Urothelium cell line (cell line): ENCODE results near the gene OR51B5.
"Not testable (repeated sequence)": the region's sequence is repeated elsewhere in the genome, so short reads cannot be mapped to it uniquely, and the experiment has no call there.

ENCODE experiments used
- DNase-seq: peaks from one replicate; pipeline ENCODE4 v3.0.0; 2011; ENCODE audit warnings: low spot score, mixed read lengths
- FAIRE-seq: peaks from 2 replicates; lab custom pipeline; 2011; peaks lifted over from hg19 to GRCh38; lab: Jason Lieb, UNC

OR51B5 gene

DNA sequence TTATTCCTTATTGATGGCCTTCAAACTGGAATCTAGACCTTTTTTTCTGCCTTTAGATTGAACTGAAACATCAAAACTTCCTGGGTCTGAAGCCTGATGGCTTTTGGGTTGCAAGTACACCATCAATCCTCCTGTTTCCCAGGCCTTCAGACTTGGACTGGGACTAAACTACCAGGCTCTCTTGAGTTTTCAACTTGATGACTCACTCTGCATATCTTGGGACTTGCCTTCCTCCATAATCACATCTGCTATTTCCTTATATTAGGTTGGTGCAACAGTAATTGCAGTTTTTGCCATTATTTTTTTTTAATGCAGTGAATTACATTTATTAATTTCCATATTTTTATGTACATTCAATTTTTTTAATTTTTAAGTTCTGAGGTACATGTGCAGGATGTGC is 7.0 kb downstream of the OR51B5 start:
- DNase-seq = no peak
- no peak for FAIRE-seq

DNA sequence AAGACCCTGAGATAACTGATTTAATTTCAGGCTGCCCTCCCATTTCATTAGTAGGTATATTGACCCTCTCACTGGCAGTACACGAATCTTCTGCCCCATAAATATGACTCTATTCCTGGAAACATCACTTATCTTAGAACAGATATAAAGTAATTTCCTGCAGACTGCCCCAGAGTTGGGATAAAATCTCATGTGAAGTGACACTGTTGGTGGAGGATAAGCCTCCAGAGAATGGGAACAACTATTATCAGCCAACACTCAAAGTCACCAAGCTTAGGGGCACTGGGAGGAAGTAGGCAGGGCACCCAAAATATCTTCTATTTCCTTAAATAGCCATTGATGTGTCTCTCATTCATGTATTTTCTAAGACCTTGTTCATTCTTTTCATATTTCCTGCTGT is 8.2 kb downstream of the OR51B5 start:
- no peak for FAIRE-seq
- no peak for DNase-seq

DNA sequence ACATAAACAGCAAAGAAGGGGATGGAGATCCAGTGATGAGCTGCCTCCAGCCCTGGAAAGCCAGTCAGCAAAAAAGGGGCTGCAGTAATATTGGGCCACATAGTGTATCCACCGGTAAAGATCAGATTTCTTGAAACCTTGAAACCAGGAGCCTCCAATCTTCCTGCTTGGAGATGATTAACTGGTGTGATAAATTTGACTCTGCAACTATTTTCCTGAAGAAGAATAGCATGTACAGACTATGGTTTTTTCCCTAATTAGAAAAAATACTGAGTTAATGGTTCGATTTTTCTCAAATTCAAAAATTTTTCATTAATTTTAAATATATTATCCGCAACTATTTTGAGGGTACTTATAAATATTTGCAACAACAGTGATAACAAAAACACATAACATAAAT is 19.1 kb downstream of the OR51B5 start, which contains the start of gene OR51B2:
TSS of gene OR51B2 (minus strand) at position 101 of the 400 bp plus-strand sequence. CDS start at position 101, 0 bp downstream.
- DNase-seq = no peak
- FAIRE-seq = no peak

DNA sequence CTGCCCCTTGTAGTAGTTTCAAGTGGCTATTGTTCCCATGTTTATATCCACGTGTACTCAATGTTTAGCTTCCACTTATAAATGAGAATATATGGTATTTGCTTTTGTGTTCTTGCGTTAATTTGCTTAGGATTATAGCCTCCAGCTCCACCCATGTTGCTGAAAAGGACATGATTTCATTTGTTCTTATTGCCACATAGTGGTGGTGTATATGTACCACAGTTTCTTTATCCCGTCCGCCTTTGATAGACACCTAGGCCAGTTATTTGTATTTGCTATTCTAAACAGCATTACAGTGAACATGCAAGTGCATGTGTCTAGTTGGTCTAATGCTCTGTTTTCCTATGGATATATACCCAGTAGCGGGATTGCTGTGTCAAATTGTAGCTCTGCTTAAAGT is 26.0 kb downstream of the OR51B5 start:
- FAIRE-seq (no peak), DNase-seq (no peak)

DNA sequence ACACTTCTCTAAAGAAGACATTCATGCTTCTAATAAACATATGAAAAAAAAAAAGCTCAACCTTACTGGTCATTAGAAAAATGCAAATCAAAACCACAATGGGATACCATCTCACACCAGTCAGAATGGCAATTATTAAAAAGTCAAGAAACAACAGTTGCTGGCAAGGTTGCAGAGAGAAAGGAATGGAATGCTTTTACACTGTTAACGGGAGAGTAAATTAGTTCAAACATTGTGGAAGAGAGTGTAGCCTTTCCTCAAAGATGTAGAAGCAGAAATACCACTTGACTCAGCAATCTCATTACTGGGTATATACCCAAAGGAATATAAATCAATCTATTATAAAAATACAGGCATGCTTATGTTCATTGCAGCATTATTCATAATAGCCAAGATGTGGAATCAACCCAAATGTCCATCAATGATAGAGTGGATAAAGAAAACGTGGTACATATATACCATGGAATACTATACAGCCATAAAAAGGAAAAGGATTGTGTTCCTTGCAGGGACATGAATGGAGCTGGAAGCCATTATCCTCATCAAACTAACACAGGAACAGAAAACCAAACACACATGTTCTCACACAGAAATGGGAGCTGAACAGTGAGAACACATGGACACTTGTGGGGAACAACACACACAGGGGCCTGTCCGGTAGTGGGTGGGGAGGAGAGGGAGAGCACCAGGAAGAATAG is 29.8 kb downstream of the OR51B5 start:
- not testable (repeated sequence) for DNase-seq, FAIRE-seq

DNA sequence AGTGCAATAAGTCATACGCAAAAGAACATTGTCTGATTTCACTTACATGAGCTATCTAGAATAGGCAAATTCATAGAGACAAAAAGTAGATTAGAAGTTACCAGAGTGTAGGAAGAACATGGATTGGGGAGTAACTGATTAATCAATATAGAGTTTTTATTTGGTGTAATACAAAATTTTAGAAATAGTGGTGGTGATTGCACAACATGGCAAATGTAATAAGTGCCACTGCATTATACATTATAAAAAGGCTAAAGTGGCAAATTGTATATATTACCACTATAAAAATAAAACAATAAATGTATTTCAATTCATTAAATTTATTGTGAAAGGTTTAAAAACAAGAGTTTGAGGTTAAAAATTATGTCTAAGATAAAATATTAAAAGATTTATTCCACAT is 32.9 kb downstream of the OR51B5 start:
- FAIRE-seq (no peak), DNase-seq (no peak)

DNA sequence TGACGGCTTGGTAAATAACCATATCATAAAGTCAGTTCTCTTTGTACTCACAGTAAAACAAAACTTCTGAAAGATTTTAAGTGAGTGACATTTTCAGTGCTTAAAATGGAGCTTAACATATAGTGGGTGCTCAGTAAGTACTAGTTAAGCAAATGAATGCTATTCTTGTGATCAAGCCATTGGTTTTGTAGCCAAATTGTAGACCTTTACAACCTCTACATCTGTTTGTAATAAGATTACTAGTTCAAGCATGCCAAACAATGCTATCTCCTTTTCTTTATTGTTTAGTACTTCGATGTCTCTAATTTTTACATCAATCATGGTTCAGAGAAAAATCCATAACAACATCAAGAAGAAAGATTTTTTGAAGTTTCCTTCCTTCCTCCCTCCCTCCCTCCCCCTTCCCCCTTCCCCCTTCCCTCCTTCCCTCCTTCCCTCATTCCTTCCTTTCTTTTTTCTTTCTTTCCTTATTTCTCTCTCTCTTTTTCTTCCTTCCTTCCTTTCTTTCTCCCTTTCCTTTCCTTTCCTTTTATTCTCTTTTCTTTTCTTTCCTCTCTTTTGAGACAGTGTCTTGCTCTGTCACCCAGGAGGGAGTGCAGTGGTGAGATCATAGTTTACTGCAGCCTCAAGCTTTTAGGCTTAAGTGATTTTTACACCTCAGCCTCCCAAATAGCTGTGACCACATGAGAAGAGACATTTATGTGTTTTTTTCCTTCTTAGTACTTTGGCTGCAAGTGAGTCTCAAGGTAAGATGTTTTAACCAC is 35.9 kb downstream of the OR51B5 start:
- FAIRE-seq (no peak), DNase-seq (no peak)

DNA sequence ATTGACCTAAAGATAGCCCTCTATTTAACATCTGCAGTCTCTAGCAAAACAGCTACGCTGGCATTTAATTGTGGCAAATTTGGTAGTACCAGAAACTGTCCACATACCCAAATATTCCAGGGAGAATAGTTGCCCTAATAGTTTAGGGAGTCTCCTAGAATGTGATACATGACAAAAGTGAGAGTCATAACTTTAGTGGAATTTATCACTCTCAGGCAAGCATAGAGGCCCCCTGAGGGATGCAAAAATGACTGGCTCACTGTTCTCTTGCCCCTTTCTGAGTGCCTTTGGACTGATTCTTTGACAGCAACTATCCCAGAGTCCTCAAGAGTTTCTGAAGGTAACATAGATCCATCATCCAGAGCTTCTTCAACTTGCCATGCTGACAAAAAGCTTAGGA is 39.3 kb downstream of the OR51B5 start:
- DNase-seq (no peak), FAIRE-seq (no peak)

DNA sequence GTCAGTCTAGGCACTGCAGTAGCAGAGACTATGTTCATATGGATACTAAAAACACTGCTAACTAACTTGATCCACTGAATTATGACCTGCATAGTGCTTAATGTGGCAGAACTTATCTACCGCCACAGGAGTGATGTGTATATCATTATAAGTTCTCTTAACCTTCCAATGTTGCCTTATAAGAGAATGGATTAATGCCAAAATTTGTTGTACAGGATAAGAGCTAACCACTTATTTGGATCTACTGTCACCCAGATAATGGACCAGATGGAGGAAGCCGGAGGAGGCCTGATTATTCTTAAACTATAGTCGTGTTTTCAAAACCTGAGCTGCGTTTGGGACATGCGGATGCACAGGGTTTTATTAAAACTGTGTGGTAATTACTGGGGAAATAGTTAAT is 39.7 kb downstream of the OR51B5 start:
- FAIRE-seq (no peak), DNase-seq (no peak)

DNA sequence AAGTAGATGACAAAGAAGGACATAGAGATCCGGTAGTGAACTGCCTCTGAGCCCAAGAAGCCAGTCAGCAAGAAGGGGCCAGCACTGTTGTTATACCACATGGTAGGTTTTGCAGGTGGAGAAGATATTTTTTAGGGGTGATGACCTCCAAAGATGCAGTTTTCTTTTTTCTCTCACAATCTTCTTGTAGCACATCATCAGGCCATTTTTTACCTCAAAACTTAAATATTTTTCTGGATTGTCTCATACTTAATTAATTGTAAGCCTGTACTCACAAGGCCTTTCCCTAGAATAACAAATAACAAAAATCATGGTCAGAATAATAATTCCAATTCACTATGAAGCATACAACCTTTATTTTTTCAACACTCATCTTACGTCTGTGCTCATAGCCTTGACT is 41.5 kb downstream of the OR51B5 start, which contains the start of gene OR51B4:
TSS of gene OR51B4 (minus strand) at position 101 of the 400 bp plus-strand sequence. CDS start at position 101, 0 bp downstream.
- DNase-seq (no peak), FAIRE-seq (no peak)

DNA sequence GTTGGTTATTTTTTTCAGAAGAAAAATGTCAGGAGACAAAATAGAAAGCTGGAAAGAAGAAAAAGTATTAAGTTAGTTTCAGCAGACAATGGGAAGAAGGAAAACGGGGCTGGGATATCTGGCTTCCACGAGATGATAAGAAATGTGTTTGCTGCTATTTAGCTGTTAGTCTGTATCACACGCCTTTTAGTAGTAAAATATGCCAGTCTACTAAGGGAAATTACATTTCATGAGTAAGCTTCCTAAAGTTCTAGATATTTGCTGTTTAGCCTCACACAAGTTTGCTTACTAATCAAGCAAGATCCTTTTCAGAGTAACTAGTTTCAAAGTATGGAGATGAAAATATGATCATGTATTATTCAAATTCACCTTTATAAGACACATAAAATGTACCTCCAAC is 43.1 kb downstream of the OR51B5 start:
- no peak for DNase-seq
- FAIRE-seq = no peak

DNA sequence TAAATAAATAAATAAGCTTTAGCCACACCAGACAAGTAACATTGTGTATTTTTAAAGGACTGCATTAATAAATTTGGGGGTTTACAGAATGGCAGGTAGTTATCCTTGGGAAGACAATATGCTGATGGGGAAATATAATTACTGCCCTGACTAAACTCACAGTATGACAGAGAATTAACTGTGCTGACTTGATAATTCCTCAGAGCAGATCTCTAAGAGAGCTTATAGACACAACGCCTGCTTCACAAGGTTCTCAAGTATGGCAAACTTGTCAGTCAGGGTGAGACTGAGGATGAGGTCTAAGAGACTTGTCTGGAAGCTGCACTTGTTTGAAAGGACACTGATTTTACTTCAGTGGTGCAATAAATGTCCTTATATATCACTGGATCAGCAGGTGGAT is 44.9 kb downstream of the OR51B5 start:
- DNase-seq (no peak), FAIRE-seq (no peak)

DNA sequence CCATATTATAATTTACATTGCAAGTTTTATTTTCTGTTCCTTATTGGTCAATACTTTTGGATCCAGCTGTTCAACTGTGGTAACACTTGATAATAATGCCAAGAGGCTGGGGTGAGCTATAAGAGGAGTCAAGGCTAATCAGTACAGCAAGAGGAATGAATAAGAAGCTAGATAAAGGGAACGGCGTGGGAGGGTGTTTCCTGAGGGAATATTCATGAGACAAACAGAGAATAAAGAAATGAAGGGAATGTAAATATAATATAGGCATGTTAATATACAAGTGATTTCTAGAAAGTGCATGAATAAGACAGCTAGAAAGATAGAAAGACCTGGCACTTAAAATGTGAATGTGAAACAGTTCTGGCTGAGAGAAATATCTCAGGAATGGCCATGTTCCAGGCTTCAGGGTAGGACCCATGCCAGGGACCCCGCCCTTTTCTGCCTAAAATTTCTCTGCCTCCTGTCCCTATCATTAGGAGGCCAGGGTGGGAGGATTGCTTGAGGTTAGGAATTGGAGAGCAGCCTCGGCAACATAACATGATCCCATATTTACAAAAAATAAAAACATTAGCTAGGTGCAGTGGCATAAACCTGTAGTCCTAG is 45.5 kb downstream of the OR51B5 start:
- DNase-seq = no peak
- FAIRE-seq = no peak

DNA sequence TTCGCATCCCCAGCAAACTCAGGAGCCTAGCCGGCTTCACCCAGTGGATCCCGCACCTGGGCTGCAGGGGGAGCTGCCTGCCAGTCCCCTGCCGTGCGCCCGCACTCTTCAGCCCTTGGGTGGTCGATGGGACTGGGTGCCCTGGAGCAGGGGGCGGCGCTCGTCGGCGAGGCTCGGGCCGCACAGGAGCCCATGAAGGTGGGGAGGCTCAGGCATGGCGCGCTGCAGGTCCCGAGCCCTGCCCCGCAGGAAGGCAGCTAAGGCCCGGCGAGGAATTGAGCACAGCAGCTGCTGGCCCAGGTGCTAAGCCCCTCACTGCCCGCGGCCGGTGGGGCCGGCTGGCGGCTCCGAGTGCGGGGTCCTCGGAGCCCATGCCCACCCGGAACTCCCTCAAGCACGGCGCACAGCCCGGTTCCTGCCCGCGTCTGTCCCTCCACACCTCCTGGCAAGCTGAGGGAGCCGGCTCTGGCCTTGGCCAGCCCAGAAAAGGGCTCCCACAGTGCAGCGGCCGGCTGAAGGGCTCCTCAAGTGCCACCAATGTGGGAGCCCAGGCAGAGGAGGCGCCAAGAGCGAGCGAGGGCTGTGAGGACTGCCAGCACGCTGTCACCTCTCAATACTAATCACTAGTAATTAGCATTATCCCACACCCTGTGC is 48.9 kb downstream of the OR51B5 start:
- DNase-seq, FAIRE-seq: not testable (repeated sequence)

DNA sequence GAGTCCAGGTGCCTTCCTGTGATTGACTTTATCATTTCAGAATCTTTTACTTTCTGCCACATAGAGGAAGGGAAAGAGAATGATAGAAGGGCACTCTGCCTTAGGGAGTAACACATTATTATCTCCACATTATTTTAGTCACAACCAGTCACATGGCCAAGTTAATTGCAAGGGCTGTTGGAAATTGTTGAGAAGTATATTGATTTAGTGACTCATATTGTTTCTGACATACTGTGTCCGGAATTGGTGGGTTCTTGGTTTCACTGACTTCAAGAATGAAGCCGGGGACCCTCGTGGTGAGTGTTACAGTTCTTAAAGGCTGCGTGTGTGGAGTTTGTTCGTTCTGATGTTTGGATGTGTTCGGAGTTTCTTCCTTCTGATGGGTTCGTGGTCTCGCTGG is 50.3 kb downstream of the OR51B5 start:
- FAIRE-seq (no peak), DNase-seq (no peak)
